ENCODE measurements around the gene PCSK1.
"Not testable (repeated sequence)": the region's sequence is repeated elsewhere in the genome, so short reads cannot be mapped to it uniquely, and the experiment has no call there.

PCSK1 gene

GRCh38 chr5:96426831-96427230, 6.2 kb downstream of the PCSK1 start:
- no peak for DNase-seq (ENCODE audit: low read depth)

DNA sequence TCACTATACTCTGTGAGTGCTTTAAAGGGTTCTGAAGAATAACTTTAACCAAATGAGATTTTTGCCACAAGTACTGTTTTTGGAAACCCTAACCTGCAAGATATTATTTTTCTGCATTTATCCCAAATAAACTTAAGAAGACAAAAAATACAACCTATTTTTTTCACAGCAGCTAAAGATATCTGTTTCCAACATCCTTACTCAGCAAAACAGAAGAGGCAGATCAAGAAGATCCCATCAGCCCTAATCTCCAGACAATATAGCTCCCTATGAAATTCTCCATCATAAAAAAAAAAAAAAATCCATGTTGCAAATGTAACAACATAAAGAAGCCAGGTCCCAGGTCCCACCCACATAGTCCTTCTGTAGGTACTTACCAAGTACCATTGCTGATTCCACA, 7.6 kb downstream of the PCSK1 start:
- DNase-seq (ENCODE audit: low read depth): no peak

DNA sequence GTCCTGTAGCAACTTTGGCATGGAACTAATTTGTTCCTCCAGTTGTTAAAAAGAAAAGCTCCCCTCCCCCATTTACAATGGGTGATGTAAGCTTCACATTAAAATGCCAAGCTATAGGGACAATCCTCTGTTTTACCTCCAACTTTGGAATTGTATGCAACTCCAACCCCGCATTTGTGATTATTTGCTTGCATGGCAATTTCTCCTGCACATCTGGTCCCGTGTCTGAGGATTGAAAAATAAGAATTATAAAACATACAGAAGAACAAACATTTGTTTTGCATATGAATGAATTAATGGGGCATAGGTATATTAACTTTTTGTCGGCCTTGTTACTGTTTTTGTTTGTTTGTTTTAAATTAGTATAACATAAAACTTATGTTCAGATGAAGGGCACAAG, 17.2 kb downstream of the PCSK1 start:
- no peak for DNase-seq (ENCODE audit: low read depth)

- no peak for DNase-seq (ENCODE audit: low read depth)
These were observed 20.1 kb downstream of the PCSK1 start for GRCh38 chr5:96412868-96413449.

DNA sequence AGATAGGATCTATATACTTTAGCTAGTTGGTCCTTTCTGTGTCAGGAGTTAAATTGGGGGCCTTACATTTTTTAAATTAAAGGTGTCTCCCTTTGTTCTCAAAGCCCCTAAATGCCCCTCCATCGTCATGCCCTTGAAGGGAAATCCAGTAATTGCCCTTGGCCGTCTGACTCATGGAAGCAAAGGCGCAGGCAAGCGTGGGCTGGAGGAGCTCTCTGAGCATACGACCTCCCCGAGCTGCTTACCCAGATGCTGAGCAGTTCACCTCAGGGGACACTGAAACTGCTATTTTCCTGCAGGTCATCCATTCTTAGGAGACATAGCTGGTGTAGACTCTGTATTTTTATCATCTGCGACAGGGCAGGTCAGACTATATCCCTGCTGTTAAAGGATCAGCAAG, 23.0 kb downstream of the PCSK1 start:
- DNase-seq (ENCODE audit: low read depth): no peak

GRCh38 chr5:96408841-96409538, 24.1 kb downstream of the PCSK1 start:
- no peak for DNase-seq (ENCODE audit: low read depth)

DNA sequence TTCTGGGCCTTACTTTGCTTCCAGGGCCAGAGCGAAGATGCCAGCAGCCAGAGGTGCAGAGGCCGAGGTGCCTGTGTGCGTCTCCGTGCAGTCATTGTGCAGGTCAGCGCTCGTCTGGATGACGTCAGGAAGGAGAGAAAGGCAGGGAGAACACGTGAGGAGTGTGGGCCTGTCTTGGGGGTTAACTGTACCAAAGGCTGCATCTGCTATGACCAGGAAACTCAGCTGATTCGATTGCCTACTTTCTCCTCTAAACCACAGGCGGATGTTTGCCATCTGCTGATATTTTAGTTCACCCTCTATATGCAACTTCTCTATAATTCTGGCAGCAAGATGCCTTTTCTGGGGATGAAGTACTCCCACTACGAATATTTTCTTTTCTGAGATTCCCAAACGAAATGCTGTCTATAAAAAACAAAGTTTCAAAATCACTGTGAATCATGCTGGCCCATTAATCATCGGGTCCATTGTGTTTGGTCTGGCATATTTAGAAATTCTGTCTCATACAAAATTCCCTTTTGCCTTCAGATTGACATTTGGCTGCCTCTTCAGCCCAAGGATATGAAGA, 24.8 kb downstream of the PCSK1 start:
- peak; percentile 94 for DNase-seq (ENCODE audit: low read depth)

DNA sequence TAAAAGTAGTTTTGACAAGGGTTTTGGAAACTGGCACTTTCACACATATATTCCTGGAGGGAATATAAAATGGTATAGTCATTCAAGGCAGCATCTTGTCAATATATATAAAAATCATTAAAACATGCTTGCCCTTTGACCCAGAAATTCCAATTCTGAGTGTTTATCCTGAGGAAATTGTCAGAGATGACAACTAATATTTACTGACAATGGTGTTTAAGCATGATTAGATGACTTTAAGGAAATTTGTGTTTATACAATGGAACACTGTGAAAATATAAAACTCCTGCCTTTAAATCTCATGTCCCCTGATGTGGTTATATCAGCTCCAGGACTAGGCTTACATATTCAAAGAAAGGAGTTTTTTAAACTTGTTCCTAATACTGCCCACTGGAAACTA, 25.6 kb downstream of the PCSK1 start:
- no peak for DNase-seq (ENCODE audit: low read depth)

DNA sequence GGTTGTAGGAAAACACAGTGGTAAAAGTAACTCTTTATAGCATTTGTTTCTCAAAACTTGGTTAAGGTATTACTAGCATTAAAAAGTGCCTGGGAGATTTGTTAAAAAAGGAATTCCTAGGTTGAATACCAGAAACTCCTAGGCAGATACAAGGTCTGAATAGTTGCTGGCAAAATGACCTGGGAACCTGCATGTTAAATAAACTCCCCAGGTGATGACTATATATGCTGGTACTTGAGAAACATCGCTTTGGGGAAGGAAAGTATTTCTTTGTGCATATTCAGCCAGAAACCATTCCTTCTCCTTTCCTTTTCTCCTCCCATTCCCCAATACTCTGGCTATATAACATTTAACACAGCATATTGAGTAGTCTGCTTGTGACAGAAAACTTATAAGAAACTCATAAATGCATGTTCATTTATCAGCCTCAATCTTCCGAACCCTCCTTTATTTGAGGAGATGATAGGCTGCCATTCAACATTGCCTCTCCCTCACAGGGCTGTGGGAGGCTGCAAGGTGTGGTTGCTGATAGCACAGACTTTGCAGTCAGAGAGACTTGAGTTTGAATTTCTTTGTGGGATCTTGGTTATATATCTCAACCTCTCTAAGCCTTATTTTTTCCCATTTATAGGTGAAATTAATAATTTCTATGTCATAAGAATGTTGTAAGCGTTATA, 28.7 kb downstream of the PCSK1 start:
- DNase-seq (ENCODE audit: low read depth): no peak

GRCh38 chr5:96402500-96402899, 30.5 kb downstream of the PCSK1 start:
- no peak for DNase-seq (ENCODE audit: low read depth)

- DNase-seq (ENCODE audit: low read depth): no peak
These were observed 36.2 kb downstream of the PCSK1 start for GRCh38 chr5:96396878-96397277.

DNA sequence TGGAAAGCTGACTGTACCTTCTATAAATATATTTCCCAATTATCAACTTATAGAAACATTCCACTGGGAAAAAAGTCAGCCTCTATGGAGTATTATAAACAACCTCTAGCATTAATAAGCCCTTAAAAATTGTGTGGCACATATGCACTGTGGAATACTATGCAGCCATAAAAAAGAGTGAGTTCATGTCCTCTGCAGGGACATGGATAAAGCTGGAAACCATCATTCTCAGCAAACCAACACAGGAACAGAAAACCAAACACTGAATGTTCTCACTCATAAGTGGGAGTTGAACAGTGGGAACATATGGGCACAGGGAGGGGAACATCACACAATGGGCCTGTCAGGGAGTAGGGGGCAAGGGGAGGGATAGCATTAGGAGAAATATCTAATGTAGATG, 37.8 kb downstream of the PCSK1 start:
- not testable (repeated sequence) for DNase-seq (ENCODE audit: low read depth)

- DNase-seq (ENCODE audit: low read depth): no peak
These were observed 41.1 kb downstream of the PCSK1 start for GRCh38 chr5:96391921-96392320.

DNA sequence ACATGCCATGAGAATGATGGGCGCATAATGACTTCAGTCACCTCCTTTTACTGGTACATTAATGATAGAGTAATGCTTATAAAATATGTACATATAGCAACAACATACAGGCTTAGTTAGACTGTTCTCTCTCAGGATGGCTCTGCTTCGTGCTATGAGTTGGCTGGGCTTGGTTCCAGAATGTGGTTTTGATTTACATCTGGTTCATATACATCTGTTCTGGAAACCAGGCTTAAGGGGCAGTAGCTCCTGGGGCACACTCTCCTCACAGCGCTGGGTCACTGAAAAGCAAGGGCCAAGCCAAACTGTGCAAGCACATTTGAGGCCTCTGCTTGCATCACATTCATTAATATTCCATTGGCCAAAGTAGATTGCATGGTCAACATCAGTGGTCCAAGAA, 44.9 kb downstream of the PCSK1 start:
- no peak for DNase-seq (ENCODE audit: low read depth)

DNA sequence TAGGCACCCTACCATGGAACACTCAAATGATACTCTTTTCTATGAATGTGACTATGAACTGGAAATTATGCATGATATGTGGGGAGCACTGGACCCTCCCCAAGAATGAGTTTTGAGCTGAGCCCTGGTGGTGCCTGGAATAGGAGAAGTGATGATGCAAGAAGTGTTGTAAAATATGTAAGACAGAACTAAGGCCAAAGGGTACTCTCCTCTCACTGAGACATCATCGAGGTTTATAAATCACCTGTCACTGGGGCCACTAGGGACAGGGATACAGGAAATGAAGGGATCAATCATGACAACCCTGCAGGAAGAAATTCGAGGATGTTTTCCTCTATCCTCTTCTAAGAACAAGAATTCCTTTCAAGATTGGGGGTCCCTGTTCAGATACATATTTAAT, 45.4 kb downstream of the PCSK1 start:
- DNase-seq (ENCODE audit: low read depth): no peak

- no peak for DNase-seq (ENCODE audit: low read depth)
These were observed 47.5 kb downstream of the PCSK1 start for GRCh38 chr5:96385538-96385937.

- peak; percentile 83 for DNase-seq (ENCODE audit: low read depth)
These were observed 48.7 kb downstream of the PCSK1 start for GRCh38 chr5:96384353-96384752.

- DNase-seq (ENCODE audit: low read depth): no peak
These were observed 51.5 kb downstream of the PCSK1 start for GRCh38 chr5:96381526-96381925.

- DNase-seq (ENCODE audit: low read depth): no peak
These were observed 53.2 kb downstream of the PCSK1 start for GRCh38 chr5:96379896-96380295.

GRCh38 chr5:96377597-96377996, 55.5 kb downstream of the PCSK1 start:
- no peak for DNase-seq (ENCODE audit: low read depth)

DNA sequence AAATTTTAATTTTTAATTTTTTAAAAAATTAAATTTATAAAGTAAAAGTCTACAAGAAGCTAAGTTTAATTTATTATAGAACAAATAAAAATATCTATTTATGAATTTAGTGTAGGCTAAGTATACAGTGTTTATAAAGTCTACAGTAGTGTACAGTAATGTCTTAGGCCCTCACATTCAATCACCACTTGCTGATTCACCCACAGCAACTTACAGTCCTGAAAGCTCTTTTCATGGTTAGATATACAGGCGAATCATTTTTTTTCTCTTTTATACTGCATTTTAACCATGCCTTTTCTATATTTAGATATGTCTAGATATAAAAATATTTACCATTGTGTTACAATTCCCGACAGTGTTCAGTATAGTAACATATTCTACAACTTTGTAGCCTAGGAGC, 55.9 kb downstream of the PCSK1 start:
- no peak for DNase-seq (ENCODE audit: low read depth)

DNA sequence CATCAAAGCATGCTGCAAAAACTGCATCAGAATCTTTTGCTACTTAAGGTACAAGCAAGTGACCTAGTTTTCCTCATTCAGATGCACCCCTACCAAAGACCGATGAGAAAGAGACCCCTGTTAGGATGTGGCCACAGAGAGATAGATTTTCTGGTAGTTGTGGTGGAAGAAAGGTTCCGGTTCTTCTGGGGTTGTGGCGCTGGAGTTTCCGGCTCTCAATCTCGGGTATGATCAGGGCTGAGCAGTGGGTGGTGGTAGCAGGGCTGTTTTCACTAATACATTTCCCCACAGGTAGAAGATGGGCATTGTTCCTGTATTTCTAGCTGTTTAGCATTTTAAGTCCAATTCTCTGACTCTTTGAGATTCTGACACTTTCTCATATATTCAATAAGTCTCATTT, 58.4 kb downstream of the PCSK1 start:
- DNase-seq (ENCODE audit: low read depth): no peak

- no peak for DNase-seq (ENCODE audit: low read depth)
These were observed 59.7 kb downstream of the PCSK1 start for GRCh38 chr5:96373381-96373733.
